HFFc6 (cell line): ENCODE data around the gene SLC22A1. TPM values are rescaled to one million over a fixed set of nuclear protein-coding genes. Genes with fewer than 3 reads are reported as not detected.
"Not testable (repeated sequence)": the region's sequence is repeated elsewhere in the genome, so short reads cannot be mapped to it uniquely, and the experiment has no call there.

ENCODE experiments used
- DNase-seq: peaks from one replicate; pipeline ENCODE4 v3.0.0-alpha.2; 2018
- H3K27ac Mint-ChIP-seq: 2 replicates; pipeline ENCODE4 v1.8.0; 2020; ENCODE audit warnings: mild to moderate bottlenecking, mixed read lengths
- H3K27me3 Mint-ChIP-seq: 2 replicates; pipeline ENCODE4 v1.8.0; 2021; ENCODE audit warnings: mild to moderate bottlenecking, moderate library complexity, mixed read lengths; ENCODE audit not compliant: insufficient read depth
- H3K36me3 Mint-ChIP-seq: 2 replicates; pipeline ENCODE4 v1.8.0; 2021; ENCODE audit warnings: low read depth, mixed read lengths
- H3K4me1 Mint-ChIP-seq: 2 replicates; pipeline ENCODE4 v1.8.0; 2020; ENCODE audit warnings: low read depth, mixed read lengths
- H3K4me3 Mint-ChIP-seq: 2 replicates; pipeline ENCODE4 v1.8.0; 2020; ENCODE audit warnings: mild to moderate bottlenecking, moderate library complexity, mixed read lengths
- H3K9me3 Mint-ChIP-seq: 2 replicates; pipeline ENCODE4 v1.8.0; 2020; ENCODE audit warnings: mild to moderate bottlenecking, mixed read lengths
- total RNA-seq, 6 experiments: library from RNA; stranded (reverse); fragmentation: NEBNext Ultra II Directional; extraction: Animal tissue kit (Norgen Biotek cat#: 25700); gene quantifications; 2 replicates in 1 of 6; 3 replicates in 5 of 6; pipeline ENCODE4 v1.2.3, GENCODE V29; 2021
- TF ChIP-seq, protein P1 (sequence below): fragments of 200-600 bp; sonication (generic); IDR thresholded peaks from 2 replicates; pipeline ENCODE4 v1.5.0; 2021; ENCODE audit warnings: antibody characterized with exemption, mild to moderate bottlenecking

Gene SLC22A1
- total RNA-seq, 6 experiments from 2014 or later, result 0.12 to 0.33 (median 0.21) TPM; not detected in 2

GRCh38 chr6:160138839-160139419, 17.3 kb downstream of the SLC22A1 start:
- peak overlapping the region; percentile 93 for H3K27ac Mint-ChIP-seq
- no peaks in the 10 kb centered on the region for H3K9me3 Mint-ChIP-seq
- H3K4me1 Mint-ChIP-seq, result peaks cover 44% of the 10 kb centered on the region
- H3K4me3 Mint-ChIP-seq, result peak overlapping the region; percentile 77
- DNase-seq, result no peak
- H3K27me3 Mint-ChIP-seq, result 0 out of 2 replicates have a peak, but pooled peaks cover 4% of the 10 kb centered on the region
- TF ChIP-seq, protein P1, sequence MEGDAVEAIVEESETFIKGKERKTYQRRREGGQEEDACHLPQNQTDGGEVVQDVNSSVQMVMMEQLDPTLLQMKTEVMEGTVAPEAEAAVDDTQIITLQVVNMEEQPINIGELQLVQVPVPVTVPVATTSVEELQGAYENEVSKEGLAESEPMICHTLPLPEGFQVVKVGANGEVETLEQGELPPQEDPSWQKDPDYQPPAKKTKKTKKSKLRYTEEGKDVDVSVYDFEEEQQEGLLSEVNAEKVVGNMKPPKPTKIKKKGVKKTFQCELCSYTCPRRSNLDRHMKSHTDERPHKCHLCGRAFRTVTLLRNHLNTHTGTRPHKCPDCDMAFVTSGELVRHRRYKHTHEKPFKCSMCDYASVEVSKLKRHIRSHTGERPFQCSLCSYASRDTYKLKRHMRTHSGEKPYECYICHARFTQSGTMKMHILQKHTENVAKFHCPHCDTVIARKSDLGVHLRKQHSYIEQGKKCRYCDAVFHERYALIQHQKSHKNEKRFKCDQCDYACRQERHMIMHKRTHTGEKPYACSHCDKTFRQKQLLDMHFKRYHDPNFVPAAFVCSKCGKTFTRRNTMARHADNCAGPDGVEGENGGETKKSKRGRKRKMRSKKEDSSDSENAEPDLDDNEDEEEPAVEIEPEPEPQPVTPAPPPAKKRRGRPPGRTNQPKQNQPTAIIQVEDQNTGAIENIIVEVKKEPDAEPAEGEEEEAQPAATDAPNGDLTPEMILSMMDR, result no peak
- H3K36me3 Mint-ChIP-seq, result no peaks in the 10 kb centered on the region

DNA sequence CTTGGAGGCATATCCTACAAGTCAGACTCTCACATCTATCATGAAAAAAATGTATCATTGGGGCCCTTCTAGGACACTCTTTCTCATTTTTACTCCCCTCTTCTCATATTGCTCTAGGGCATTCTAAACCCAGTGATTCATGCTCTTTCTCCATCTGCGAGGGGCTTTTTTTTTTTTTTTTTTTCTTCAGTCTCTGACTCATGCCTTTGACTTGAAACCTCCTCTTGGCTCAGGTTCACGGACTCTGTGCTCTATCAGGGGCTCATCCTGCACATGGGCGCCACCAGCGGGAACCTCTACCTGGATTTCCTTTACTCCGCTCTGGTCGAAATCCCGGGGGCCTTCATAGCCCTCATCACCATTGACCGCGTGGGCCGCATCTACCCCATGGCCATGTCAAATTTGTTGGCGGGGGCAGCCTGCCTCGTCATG, 17.8 kb downstream of the SLC22A1 start:
- DNase-seq, result peak; percentile 95
- H3K27me3 Mint-ChIP-seq, result 0 out of 2 replicates have a peak, but pooled peaks cover 4% of the 10 kb centered on the region
- H3K4me1 Mint-ChIP-seq, result peaks cover 44% of the 10 kb centered on the region
- peak overlapping the region; percentile 93 for H3K27ac Mint-ChIP-seq
- no peaks in the 10 kb centered on the region for H3K9me3 Mint-ChIP-seq
- peak overlapping the region; percentile 77 for H3K4me3 Mint-ChIP-seq
- TF ChIP-seq, protein P1, result no peak
- H3K36me3 Mint-ChIP-seq, result no peaks in the 10 kb centered on the region; the same call in 1 of the 2 replicates

- H3K36me3 Mint-ChIP-seq, H3K4me3 Mint-ChIP-seq, H3K27me3 Mint-ChIP-seq, DNase-seq, H3K9me3 Mint-ChIP-seq, H3K27ac Mint-ChIP-seq: not testable (repeated sequence)
- H3K4me1 Mint-ChIP-seq, result peaks cover 44% of the 10 kb centered on the region
These were observed 18.9 kb downstream of the SLC22A1 start for GRCh38 chr6:160140493-160140892.

DNA sequence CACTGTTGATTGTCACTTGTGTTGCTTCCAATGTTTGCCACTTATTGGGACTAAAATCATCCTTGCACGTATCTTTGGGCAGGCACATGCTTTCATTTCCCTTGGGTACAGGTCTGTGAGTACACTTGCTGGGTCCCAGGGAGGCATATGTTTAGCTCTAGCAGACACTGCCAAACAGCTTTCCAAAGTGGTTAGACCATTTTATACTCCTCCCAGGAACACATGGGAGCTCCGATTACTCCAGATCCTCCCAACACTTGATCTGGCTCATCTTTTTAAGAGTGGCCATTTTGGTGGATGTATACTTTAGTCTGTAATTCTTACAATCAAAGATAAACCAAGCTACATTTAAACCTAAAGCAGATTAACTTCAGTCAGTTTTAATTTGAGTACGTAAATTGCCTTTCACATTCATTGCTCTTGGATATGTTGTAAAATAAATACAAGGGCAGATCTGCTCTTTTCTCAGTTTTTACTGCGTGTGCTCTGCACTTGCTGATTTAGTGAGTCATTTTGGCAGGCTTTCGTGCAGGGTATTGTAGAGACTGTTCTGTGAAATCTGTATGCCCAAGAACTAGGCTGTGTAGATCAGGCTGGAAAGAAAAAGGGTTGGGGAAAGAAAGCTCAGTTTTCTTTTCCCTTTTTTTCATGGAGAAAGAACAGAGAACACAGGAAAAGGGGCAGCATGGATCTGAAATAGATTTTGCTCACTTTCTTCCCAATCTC, 19.5 kb downstream of the SLC22A1 start:
- H3K4me3 Mint-ChIP-seq, result peak overlapping the region; percentile 60
- no peaks in the 10 kb centered on the region; the same call in 1 of the 2 replicates for H3K36me3 Mint-ChIP-seq
- no peaks in the 10 kb centered on the region for H3K9me3 Mint-ChIP-seq
- H3K27me3 Mint-ChIP-seq, result 0 out of 2 replicates have a peak, but pooled peaks cover 1% of the 10 kb centered on the region
- DNase-seq, result peak; percentile 54
- H3K27ac Mint-ChIP-seq, result peak overlapping the region; percentile 69
- TF ChIP-seq, protein P1, result no peak
- H3K4me1 Mint-ChIP-seq, result peaks cover 44% of the 10 kb centered on the region

DNA sequence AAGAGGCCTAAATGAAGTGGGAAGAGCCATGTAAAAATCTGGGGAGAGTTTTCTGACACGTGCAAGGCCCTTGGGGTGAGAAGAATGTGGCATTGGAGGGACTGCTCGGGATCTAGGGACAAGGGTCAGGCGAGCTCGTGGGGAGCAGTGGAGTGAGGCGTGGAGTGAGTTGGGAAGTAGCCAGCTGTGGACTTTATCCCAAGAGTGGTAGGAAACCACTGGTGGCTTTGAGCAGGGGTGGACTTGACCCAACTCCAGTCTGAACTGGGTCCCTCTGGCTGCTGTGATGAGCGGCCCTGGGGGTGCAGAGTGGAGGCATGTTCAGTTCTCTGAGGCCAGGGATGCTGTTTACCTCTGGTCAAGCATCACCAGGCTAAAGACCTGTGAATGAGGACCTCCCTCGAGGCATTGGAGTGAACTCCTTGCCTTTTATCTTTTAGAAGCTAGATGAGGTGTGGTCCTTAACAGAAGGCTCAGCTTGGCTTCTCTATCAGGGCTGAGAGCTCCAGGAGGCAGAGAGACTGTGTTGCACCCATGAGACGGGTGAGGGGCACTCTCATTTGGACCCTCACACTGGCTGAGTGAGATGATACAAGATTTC, 20.6 kb downstream of the SLC22A1 start:
- Mint-ChIP-seq H3K4me3 (no peak overlapping the region), H3K36me3 (no peaks in the 10 kb centered on the region; the same call in 1 of the 2 replicates), H3K27me3 (no peaks in the 10 kb centered on the region), H3K27ac (no peak overlapping the region), H3K4me1 (peaks cover 44% of the 10 kb centered on the region), H3K9me3 (no peaks in the 10 kb centered on the region)
- TF ChIP-seq, protein P1, result no peak
- DNase-seq, result no peak
